Measurements from ENCODE around the gene PHGDH. TPM values are rescaled to one million over a fixed set of nuclear protein-coding genes. Genes with fewer than 3 reads are reported as not detected.
"Not testable (repeated sequence)": the region's sequence is repeated elsewhere in the genome, so short reads cannot be mapped to it uniquely, and the experiment has no call there.

Gene PHGDH
- total RNA-seq, 1 experiment from 2014 or later = 373 TPM

DNA sequence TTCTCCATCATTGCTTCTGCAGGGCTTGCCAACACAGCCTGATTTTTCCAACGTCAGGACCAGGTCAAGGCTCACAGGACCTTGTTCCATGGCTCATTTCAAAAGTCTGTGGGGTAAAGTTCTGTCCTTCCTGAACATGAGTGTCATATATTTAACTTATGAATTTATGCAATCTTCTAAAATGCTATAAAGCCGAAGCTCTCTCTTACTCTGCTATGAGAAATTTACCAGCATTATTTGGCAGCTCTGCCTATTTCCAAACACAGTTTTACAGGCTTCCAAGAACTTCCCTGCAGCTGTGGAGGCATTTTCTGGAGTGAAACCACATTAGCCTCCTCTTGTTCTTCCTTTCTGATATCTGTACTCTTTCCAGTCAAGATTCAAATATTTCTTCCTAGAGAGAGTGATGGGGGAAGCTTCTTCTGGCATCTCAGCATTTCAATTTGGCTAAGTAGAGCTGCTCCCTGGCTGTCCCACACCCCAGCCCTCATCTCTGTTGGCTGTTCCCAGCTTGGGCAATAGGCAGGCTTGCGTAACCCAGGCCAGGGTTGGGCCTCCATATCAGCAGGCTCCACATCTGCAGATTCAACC lies 72.6 kb downstream of the PHGDH start:
- Histone ChIP-seq H3K79me2 (ENCODE audit: low read depth) (no peaks in the 10 kb centered on the region), H4K20me1 (ENCODE audit: insufficient read depth) (no peaks in the 10 kb centered on the region), H3K4me1 (replicated peaks; ENCODE audit: insufficient read depth) (peaks cover 98% of the 10 kb centered on the region), H3K27me3 (ENCODE audit: insufficient read depth, low read depth) (no peaks in the 10 kb centered on the region), H3K4me3 (no peak overlapping the region), H2AFZ (no peak overlapping the region), H3K9me2 (ENCODE audit: insufficient read depth) (0 out of 2 replicates have a peak, but pooled peaks cover 2% of the 10 kb centered on the region), H3K4me2 (peak overlapping the region; percentile 71), H3K27ac (no peak overlapping the region), H3F3A (ENCODE audit: insufficient read depth, low read depth) (peaks cover 82% of the 10 kb centered on the region), H3K36me3 (ENCODE audit: low read depth) (no peaks in the 10 kb centered on the region), H3K9me3 (ENCODE audit: insufficient read depth, low read depth) (no peaks in the 10 kb centered on the region)
- no TSS peak for BruUV-seq (replicated peaks)
- ChIA-PET POLR2A (ENCODE audit: unreplicated experiment) (interaction anchor here (0.6 kb wide), 1 partner anchor 1876 kb away, joined by 4 read pairs; no protein-coding TSS in a partner anchor), CTCF (no interaction called here)
- DNase-seq = no peak
- intact Hi-C loops (cut with micrococcal nuclease; ENCODE audit: unreplicated experiment) = no loop called here
- no peak for TF ChIP-seq EZH2 (IDR thresholded peaks at IDR 0.05; ENCODE audit: low read depth)
- TF ChIP-seq CTCF (conservative IDR thresholded peaks at IDR 0.05) = no peak

DNA sequence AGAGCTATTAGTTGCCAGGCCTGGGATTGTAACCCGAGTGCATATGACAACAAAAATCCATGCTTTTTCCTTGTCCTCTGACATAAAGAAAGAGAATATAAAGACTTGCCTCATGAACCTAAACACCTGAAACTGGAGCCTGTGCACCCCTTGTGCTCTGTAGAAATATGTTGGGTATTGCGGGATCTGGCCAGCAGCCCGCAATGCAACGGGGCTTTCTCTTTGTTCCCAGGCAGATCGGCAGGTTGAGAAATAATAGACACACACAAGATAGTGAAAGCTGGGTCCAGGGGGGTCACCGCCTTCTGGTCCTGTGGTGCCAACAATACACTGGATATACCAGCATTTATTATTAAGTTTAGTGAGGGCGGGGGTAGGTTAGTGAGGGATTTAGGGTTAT lies 74.3 kb downstream of the PHGDH start:
- Histone ChIP-seq H3K4me2 (peak overlapping the region; percentile 71), H3K27ac (peak overlapping the region; percentile 67), H3K4me3 (peak overlapping the region; percentile 6; the same call in 1 of the 2 replicates), H3K4me1 (replicated peaks; ENCODE audit: insufficient read depth) (peaks cover 96% of the 10 kb centered on the region), H3F3A (ENCODE audit: insufficient read depth, low read depth) (peaks cover 65% of the 10 kb centered on the region)
- H3K9me3 ChIP-seq (ENCODE audit: insufficient read depth, low read depth); H3K27me3 ChIP-seq (ENCODE audit: insufficient read depth, low read depth); H3K79me2 ChIP-seq (ENCODE audit: low read depth); intact Hi-C loops (cut with micrococcal nuclease; ENCODE audit: unreplicated experiment); DNase-seq; H3K36me3 ChIP-seq (ENCODE audit: low read depth); H2AFZ ChIP-seq; H4K20me1 ChIP-seq (ENCODE audit: insufficient read depth); H3K9me2 ChIP-seq (ENCODE audit: insufficient read depth); CTCF ChIA-PET; BruUV-seq (replicated peaks): not testable (repeated sequence)
- POLR2A ChIA-PET (ENCODE audit: unreplicated experiment) = interaction anchor here (0.6 kb wide), 1 partner anchor 16 kb away, joined by 3 read pairs; no protein-coding TSS in a partner anchor

- H3K27me3 ChIP-seq (ENCODE audit: insufficient read depth, low read depth); H3K36me3 ChIP-seq (ENCODE audit: low read depth); H3K79me2 ChIP-seq (ENCODE audit: low read depth); BruUV-seq (replicated peaks); CTCF ChIA-PET; H3K9me3 ChIP-seq (ENCODE audit: insufficient read depth, low read depth); H4K20me1 ChIP-seq (ENCODE audit: insufficient read depth); H3K9me2 ChIP-seq (ENCODE audit: insufficient read depth); intact Hi-C loops (cut with micrococcal nuclease; ENCODE audit: unreplicated experiment); H2AFZ ChIP-seq: not testable (repeated sequence)
- Histone ChIP-seq H3F3A (ENCODE audit: insufficient read depth, low read depth) (peaks cover 64% of the 10 kb centered on the region), H3K4me3 (peak overlapping the region; percentile 6; the same call in 1 of the 2 replicates), H3K27ac (peak overlapping the region; percentile 67), H3K4me1 (replicated peaks; ENCODE audit: insufficient read depth) (peaks cover 97% of the 10 kb centered on the region), H3K4me2 (peak overlapping the region; percentile 71)
- POLR2A ChIA-PET (ENCODE audit: unreplicated experiment) = interaction anchor here (0.6 kb wide), 1 partner anchor 15 kb away, joined by 3 read pairs; no protein-coding TSS in a partner anchor
- DNase-seq = peak; percentile 22 to 89
Measured at GRCh38 chr1:119786473-119787050, 74.8 kb downstream of the PHGDH start.

- Histone ChIP-seq H3F3A (ENCODE audit: insufficient read depth, low read depth) (peaks cover 58% of the 10 kb centered on the region), H2AFZ (no peak overlapping the region), H3K36me3 (ENCODE audit: low read depth) (no peaks in the 10 kb centered on the region), H3K9me3 (ENCODE audit: insufficient read depth, low read depth) (no peaks in the 10 kb centered on the region; the same call in 1 of the 2 replicates), H3K4me1 (replicated peaks; ENCODE audit: insufficient read depth) (peaks cover 85% of the 10 kb centered on the region), H3K27ac (peak overlapping the region; percentile 67), H4K20me1 (ENCODE audit: insufficient read depth) (no peaks in the 10 kb centered on the region), H3K79me2 (ENCODE audit: low read depth) (no peaks in the 10 kb centered on the region), H3K9me2 (ENCODE audit: insufficient read depth) (0 out of 2 replicates have a peak, but pooled peaks cover 3% of the 10 kb centered on the region), H3K4me3 (0 out of 2 replicates have a peak overlapping the region, but pooled peaks have one; percentile 1), H3K4me2 (peak overlapping the region; percentile 71), H3K27me3 (ENCODE audit: insufficient read depth, low read depth) (no peaks in the 10 kb centered on the region)
- CTCF ChIA-PET = interaction anchor here (0.6 kb wide), 1 partner anchor 18 kb away, joined by 3 read pairs; no protein-coding TSS in a partner anchor
- intact Hi-C loops (cut with micrococcal nuclease; ENCODE audit: unreplicated experiment) = no loop called here
- BruUV-seq (replicated peaks) = no TSS peak
- TF ChIP-seq CTCF (conservative IDR thresholded peaks at IDR 0.05) = no peak
- peak in 1 of 2 experiments; percentile 86 for DNase-seq
- POLR2A ChIA-PET (ENCODE audit: unreplicated experiment) = no interaction called here
Measured at GRCh38 chr1:119787776-119788175, 76.0 kb downstream of the PHGDH start.
